HG02642 (cell line): ENCODE results near the gene SLC18A3.

Source experiments
- ATAC-seq: cut with Tn5 transposase; IDR thresholded peaks from one replicate; pipeline ENCODE4 v1.9.1; 2021; ENCODE audit warnings: mild to moderate bottlenecking; ENCODE audit not compliant: unreplicated experiment, poor library complexity

The SLC18A3 gene

GRCh38 chr10:49622426-49623425 lies 12.6 kb downstream of the SLC18A3 start:
- no peak for ATAC-seq

- ATAC-seq = no peak
Observed at GRCh38 chr10:49624629-49625028, 14.5 kb downstream of the SLC18A3 start.

GRCh38 chr10:49625411-49625810 lies 15.3 kb downstream of the SLC18A3 start:
- ATAC-seq = no peak

- ATAC-seq = no peak
Observed at GRCh38 chr10:49627038-49627437, 16.9 kb downstream of the SLC18A3 start.

GRCh38 chr10:49627644-49628247 lies 17.6 kb downstream of the SLC18A3 start:
- no peak for ATAC-seq

- no peak for ATAC-seq
Observed at GRCh38 chr10:49628599-49628998, 18.5 kb downstream of the SLC18A3 start.

GRCh38 chr10:49629431-49629881 lies 19.3 kb downstream of the SLC18A3 start:
- no peak for ATAC-seq

- no peak for ATAC-seq
Observed at GRCh38 chr10:49631975-49632374, 21.9 kb downstream of the SLC18A3 start.

GRCh38 chr10:49632406-49633317 lies 22.6 kb downstream of the SLC18A3 start:
- no peak for ATAC-seq

- ATAC-seq = no peak
Observed at GRCh38 chr10:49633327-49634068, 23.4 kb downstream of the SLC18A3 start.

GRCh38 chr10:49634069-49634660 lies 24.1 kb downstream of the SLC18A3 start:
- no peak for ATAC-seq

GRCh38 chr10:49642311-49642710 lies 32.2 kb downstream of the SLC18A3 start:
- no peak for ATAC-seq

- ATAC-seq = no peak
Observed at GRCh38 chr10:49643241-49644034, 33.3 kb downstream of the SLC18A3 start.

GRCh38 chr10:49644035-49644646 lies 34.0 kb downstream of the SLC18A3 start:
- ATAC-seq = no peak

GRCh38 chr10:49645417-49645816 lies 35.3 kb downstream of the SLC18A3 start:
- ATAC-seq = no peak

GRCh38 chr10:49645871-49646870 lies 36.1 kb downstream of the SLC18A3 start:
- no peak for ATAC-seq

GRCh38 chr10:49647554-49647953 lies 37.4 kb downstream of the SLC18A3 start:
- no peak for ATAC-seq
